Peyer's patch (tissue), 4 donors: ENCODE data around the gene ANO7.

ENCODE experiments used
- CTCF ChIP-seq, 6 experiments: fragments of 450-650 bp in 4 of 6; fragments of 200-600 bp in 2 of 6; sonication (generic) in 1 of 6; IDR thresholded peaks; one replicate each; pipeline ENCODE4 v1.5.1; 2017 to 2019; ENCODE audit warnings: antibody characterized with exemption in 6 of 6, mild to moderate bottlenecking in 3 of 6, moderate library complexity in 1 of 6
- POLR2A ChIP-seq, 2 donors: fragments of 450-650 bp; IDR thresholded peaks; one replicate each; pipeline ENCODE4 v1.5.1; 2017; ENCODE audit warnings: antibody characterized with exemption in 2 of 2, mild to moderate bottlenecking in 2 of 2, moderate library complexity in 2 of 2

DNA sequence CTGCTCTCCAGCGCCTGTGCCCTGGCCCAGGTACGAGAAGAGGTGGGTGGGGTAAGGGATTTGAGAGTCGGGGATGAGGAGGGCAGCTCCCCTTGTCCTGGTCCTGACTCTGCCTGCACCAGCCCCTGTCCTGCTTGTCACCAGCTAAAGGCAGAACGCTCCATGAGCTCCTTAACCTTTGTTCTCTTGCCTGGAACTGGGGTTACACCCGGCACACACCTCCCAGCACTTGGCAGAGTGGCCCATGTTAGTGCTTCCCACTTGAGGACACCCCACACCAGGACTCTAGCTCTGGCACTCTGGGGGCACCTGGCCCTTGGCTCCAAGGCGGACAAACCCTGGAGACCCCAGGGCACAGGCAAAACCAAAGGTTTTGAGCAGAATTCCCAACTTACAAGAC is 19.2 kb downstream of the ANO7 start:
- TF ChIP-seq CTCF (IDR thresholded peaks at IDR 0.05) (no peak), POLR2A (IDR thresholded peaks at IDR 0.05) (no peak)
